CMK (cell line): ENCODE measurements around the gene RHOF.
"Not testable (repeated sequence)": the region's sequence is repeated elsewhere in the genome, so short reads cannot be mapped to it uniquely, and the experiment has no call there.

Experiments used
- DNase-seq: peaks from one replicate; pipeline ENCODE4 v3.0.0-alpha.2; 2010; ENCODE audit warnings: low read depth

Gene RHOF

DNA sequence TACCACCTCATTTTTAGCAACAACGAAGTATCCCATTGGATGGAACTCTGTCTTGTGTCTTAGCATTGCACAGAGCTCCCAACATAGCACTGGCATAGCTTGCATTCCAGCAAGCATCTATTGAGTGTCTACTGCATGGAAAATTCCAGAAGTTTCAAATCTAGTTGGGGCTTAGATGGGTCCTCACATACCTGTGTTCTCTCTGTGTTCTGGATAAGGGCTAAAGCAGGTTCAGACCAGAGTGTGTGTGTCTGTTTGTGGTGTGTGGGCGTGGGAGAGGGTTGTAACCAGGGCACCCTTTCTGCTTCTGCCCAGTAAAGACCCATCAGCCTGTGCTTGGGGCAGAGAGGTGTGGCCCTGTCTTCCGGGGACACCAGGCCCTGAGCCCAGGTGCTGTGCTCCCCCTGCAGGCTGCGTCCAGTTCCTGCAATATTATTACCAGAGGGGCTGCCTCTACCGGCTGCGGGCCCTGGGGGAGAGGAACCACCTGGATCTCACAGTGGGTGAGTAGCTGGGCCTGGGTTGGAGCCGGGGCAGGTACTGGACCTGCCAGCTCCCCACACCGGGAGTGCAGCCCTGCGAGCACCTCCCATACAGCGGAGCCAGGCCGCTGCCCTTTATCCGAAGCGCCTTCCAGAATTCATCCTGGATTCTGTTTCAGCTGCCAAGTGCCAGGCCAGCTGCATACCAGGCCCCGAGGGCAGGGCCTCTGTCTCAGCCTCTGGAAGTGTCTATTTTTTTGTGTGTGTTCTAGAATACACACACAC, 20.3 kb downstream of the RHOF start:
- no peak for DNase-seq

DNA sequence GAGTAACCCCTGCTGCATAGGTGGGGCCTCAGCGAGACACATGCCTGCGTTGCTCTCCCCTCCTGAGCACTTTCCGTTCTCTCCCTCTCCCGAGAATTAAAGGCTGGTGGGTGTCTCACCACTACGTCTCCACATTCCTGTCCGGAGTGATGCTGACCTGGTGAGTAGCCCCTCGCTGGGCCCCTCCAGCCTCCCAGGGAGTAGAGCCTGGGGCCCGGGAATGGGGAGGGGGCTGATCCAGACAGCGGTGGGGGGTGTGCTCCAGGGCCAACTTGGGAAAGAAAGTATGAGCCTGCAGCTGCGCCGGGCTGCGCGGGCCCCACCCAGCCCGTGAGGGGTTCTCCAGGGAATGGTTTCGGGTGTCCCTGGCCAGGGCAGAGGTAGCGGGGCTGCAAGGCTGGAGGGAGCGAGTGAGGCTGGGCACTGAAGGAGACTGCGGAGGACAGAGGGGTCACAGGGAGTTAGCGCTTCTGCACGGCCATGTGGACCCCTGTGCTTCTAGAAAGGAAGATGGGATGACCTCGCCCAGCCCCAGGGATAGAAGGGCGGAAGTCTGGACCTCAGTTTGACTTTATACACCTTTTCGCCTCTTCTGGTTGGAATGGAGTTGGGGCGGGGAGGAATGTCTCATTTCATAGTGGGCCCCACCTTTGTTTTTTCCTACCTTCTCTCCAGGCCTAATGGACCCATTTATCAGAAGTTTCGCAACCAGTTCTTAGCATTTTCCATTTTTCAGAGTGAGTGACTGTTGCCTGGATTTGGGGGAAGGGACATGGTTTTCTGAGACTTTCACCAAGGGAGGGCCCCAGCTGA, 22.5 kb downstream of the RHOF start:
- no peak for DNase-seq

DNA sequence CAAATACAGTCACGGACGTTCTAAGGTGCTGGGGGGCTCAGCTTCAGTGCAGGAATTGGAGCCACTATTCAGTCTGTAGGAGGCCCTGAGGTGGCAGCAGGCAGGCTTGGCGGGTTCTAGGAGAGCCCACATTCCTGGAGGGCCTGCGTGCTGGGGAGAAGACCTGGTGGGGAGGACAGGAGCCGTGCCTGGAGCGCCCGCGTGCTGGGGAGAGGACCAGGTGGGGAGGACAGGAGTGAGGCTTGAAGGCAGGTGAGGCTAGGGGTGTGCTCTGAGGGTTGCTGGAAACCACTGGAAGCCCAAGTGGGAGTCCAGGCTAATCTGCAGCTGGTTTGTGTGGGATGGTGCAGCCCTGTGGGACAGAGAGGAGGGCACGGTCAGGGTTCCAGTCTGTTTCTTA, 23.1 kb downstream of the RHOF start:
- DNase-seq, result no peak

DNA sequence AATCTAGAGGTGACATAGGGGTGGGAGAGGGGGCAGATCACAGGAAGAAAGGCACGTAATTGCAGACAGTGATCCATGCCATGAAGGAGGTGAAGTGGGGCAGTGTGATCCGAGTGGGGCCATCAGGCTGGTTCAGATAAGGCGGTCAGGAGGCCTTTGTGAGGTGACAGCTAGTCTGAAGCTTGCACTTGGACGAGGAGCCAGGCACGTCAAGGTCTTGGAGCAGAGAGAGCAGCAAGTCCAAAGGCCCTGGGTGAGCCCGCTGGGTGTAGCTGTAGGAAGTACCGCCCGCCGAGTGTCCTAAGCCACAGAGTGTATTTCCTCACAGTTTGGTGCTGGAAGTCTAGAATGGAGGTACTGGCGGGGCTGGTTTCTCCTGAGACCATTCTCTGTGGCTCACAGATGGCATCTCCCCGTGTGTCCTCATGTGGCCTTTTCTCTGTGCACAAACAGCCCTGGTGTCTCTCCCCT, 23.6 kb downstream of the RHOF start:
- no peak for DNase-seq

DNA sequence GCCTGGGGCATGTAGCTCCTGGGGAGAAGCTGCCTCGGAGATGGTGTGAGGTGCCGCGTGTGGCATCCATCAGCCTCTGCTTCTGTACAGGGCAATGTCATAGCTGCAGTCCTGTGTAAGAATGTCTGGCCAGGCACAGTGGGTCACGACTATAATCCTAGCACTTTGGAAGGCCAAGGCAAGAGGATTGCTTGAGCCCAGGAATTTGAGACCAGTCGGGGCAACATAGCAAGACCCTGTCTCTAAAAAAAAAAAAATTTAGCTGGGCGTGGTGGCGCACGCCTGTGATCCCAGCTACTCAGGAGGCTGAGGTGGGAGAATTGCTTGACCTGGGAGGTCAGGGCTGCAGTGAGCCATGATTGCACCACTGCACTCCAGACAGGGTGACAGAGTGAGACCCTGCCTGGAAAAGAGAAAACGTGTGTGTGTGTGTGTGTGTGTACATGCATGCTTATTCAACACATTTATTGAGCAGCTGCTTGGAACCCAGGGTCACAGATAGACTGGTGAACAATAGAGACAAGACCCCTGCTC, 24.1 kb downstream of the RHOF start:
- DNase-seq, result no peak

DNA sequence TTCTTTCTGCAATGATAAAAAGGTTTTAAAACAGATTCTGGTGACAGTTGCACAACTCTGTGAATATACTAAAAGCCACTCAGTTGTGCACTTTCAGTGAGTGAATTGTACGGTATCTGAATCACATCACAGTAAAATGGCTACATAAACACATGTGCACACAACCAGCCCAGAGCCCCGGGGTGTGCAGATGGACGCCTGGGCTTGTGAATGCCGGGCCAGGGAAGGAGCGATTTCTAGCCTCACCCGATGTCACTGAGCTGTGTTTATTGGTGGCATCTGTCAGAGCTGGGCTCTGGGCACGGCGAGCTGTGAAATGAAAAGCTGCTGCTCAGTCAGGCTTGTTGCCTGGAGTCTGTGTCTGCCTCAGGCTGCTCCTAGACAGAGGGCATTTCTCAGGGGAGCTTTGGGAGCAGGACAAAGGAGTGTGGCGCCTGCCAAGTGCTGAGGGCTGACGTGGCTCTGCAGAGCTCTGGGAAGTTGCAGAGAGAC, 25.9 kb downstream of the RHOF start:
- DNase-seq, result no peak

DNA sequence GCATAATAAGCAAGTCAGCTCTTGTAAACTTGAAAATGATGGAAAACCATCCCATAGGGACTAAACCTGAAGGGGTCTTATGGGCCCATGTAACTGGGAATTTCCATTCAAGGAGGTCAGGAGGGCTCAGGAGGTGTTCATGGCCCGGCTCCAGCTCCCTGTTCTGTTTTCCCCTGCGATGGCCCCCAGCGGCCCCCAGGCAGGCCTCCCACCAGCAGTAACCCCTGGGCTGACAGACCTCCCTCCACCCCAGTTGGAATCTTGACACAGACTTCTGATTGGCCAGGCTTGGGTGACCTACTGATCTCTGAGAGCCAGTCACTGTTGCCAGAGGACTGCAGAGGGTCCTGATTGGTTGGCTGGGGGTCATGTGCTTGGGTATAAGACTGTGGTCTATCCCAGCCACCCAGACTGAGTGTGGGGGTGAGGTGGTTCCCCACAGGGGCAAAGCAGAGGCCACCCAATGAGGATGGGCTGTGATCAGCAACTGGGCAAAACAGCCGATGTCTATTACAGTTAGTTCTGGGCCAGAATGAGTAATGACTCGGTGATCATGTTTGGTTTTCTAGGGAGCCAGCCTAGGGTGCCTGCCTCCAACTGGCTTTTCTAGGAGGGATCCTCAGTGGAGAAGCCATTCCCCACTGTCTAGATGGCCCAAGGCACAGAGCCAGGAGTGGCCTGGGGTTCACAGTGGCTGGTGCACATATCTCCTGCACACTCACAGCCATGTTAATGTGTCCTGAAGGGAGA, 27.0 kb downstream of the RHOF start:
- no peak for DNase-seq

DNA sequence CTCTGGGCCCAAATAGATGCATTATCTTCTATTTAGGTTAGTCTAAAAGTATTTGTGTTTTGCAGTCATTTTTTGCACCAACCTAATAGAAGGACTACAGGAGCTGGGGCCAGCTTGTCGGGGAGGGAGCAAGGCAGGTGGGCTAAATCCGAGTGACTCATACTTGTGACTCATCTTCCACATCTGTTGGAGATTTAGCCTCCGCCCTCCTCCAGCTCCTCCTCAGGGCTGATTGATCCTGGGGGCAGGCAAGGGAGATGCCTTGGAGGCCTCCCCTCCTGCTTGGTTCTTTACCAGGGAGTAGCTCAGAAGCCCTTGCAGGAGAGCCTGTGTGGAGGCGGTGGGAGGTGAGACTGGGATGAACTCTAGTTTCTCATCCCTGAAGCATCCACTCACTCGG, 27.9 kb downstream of the RHOF start:
- no peak for DNase-seq

DNA sequence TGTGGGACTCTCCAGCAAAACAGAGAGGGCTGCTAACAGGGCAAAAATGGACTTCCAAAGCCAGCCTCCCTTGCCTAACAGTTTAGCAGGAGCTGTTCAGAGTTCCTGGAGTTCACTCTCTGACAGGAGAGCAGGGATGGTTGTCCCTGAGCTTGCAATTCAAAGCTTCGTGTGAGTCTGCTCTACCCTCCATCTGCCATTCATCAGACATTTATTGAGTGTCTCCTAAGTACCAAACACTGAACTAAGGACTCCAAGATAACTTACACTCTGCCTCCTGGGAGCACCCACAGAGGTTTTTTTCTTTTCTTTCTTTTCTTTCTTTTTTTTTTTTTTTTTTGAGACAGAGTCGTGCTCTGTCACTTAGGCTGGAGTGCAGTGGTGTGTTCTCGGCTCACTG, 28.7 kb downstream of the RHOF start:
- no peak for DNase-seq

DNA sequence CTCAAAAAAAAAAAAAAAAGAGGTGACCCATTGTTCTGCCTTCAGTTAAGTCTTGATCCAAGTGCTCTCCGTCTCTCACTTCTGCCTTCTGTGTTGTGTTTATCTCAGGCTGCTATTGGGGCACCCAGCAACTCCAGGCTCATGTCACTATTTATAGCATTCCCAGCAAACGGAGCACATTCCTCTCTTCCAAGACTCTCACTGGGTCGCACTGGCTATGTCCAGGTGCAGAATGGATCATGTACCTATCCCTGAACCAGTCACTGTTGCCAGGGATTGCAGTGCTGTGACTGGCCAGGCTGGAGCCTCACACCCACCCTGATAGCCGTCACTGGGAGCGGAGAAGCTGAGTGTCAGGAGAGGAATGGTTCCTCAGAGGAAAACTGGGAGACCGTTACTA, 31.2 kb downstream of the RHOF start:
- DNase-seq, result no peak

DNA sequence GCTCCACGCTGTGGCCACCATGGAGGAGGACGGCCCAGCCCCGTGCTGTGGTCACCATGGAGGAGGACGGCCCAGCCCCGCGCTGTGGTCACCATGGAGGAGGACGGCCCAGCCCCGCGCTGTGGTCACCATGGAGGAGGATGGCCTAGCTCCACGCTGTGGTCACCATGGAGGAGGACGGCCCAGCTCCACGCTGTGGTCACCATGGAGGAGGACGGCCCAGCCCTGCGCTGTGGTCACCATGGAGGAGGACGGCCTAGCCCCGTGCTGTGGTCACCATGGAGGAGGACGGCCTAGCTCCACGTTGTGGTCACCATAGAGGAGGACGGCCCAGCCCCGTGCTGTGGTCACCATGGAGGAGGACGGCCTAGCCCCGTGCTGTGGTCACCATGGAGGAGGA, 35.0 kb downstream of the RHOF start:
- DNase-seq, result not testable (repeated sequence)

DNA sequence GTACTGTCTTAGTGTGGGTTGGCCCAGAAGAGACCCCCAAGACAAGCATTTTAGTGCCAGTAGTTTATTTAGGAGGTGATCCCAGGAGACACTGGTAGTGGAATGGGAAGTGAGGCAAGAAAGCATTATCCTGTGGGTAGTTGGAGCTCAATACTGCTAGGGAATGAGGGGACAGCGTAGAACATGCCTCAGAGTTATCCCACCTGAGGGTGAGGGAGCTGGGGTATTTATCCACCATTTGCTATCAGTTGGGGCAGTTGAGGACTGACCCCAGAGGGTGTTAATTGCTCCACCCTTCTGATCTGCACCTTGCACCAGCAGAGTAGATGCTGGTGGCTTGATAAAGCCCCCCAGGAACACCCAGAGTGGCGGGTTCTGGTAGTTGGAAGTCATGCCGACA, 37.9 kb downstream of the RHOF start:
- no peak for DNase-seq

DNA sequence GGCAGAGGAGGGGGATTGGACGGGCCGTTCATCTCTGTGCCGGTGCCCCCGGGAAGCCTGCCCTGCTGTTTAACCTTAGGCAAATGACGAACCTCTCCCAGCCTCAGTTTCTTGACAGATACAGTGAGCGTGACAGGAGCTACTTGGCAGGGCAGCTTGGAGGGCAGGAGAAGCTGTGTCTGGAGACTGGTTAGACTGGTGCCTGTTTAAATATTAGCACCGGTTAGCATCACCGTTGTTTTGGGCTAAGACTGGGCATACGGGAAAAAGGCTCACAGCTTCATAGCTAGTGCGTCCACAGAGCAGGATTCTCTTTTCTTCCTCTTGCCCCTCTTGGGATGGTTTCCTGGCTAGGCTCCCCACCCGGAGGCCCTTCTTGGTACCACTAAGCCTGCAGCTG, 38.7 kb downstream of the RHOF start:
- DNase-seq, result no peak

DNA sequence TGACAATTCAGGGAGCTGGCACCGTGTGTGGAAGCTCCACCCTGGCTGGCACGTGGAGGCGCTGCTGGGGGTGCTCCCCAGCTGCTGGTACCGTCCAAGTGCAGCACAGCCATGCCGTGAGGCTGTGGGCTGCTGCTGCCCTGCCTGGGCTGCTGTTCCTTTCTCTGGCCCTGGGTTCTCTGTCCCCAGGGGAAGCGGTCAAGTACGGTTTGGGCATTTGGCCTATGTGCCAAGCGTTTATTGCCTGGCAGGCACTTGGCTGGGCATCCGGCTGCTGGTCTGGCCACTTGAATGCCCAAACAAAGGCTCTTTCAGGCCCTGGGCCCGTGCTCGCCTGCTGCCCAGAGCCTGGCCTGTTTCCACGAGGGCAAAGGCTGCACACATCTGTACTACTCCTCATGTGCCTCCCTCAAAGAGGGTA, 39.6 kb downstream of the RHOF start:
- DNase-seq, result no peak

DNA sequence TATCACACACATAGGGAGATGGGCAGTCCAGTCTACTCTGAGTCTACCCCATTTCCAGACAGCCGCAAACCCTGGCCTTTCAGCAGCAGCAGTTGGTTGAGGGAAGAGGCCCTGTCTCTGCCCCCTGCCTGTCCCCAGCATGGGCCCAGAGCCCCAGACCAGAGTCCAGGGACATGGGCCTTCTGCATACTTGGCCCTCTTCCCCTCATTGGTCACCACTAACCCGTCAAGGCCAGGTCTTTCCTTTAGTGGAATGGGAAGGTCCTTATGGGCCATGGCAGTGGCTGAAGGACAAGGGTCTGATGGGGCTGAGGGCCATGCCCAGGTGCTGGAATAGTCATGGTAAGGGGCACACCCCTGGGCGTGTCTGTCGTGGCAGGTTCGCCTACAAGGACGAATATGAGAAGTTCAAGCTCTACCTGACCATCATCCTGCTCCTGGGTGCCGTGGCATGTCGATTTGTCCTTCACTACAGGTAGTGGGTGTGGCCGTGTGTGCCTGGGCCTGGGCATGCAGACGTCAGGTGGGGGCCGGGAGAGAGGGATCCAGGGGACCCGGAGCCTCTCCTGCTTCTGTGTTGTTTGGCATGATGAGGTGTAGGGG, 41.6 kb downstream of the RHOF start:
- DNase-seq, result no peak

DNA sequence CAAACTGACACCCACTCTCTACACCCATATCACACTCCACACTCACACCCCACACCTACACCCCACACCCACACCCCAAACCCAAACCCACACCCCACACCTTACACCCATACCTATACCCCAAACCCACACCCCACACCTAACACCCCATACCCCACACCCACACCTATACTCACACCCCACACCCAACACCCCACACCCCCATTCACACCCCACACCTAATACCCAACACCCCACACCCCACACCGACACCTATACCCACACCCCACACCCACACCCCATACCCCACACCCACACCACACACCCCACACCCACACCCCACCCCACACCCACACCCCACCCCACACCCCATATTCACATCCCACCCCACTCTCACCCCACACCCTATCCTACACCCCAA, 42.5 kb downstream of the RHOF start:
- no peak for DNase-seq

DNA sequence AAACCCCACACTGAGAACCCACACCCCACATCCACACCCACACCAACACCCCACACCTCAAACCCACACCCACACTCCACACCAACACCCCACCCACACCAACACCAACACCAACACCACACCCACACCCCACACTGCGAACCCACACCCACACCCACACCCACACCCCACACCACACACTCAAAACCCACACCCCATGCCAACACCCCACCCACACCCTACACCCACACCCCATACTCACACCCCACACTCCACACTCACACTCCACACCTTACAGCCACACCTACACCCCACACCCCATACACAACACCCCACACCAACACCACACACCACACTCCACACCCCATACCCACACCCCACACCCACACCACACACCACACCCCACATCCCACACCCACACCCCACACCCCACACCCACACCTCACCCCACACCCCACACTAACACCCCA, 43.0 kb downstream of the RHOF start:
- no peak for DNase-seq

DNA sequence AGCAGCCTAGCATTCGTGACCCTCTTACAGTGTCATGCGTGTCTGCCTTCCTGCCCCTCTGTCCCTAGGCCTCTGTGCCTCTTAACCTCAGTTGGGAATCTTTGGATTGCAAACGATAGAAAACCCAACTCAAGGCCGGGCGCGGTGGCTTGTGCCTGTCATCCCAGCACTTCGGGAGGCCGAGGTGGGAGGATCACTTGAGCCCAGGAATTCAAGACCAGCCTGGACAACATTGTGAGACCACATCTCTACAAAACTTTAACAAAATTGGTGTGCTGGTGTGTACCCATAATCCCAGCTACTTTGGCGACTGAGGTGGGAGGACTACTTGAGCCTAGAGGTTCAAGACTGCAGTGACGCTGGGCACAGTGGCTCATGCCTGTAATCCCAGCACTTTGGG, 44.2 kb downstream of the RHOF start:
- DNase-seq, result no peak

DNA sequence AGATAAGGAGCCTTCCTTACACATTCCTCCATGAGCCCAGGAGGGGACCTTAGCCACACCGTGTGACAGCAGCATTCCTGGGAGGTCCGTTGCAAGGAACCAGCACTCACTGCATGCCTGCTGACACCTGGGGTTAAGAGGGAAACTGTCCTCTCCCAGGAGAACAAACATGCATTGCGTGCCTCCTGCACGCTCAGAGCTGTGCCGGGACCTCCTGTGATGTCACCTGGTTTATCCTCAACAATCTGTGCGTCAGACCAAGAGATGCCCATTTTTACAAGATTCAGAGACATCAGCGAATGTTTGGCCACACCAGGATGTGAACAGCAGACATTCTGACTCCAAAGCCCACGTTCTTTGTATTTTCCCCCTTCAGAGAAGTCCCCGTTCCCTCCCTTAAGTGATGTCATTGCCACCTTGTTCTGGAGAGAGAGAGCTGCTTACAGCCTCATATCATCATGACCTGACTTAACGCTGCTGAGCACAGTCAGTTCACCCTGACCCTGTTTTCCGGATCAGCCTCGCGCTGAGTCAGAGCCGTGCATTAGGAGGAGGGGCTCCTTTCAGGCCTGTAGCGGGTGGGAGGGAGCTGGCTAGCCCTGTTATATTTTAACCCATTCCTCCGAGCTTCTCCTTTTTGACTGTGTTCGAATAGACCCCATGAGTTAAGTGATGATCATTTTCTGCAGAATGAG, 44.8 kb downstream of the RHOF start:
- DNase-seq, result no peak

DNA sequence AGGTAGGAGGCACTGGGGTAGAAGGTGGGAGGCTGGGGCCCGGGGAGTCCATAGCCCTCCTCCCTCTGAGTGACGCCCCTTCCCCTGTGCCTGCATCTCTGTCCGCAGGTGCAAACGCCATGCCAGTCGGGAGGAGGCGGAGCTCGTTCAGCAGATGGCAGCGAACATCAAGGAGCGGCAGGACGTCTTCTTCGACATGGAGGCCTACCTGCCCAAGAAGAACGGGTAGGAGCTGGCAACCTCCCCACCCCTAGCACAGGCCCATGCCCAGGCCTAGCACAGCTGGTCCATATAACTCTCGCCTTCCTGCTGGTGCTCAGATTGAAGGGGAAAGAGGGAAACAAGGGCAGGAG, 45.3 kb downstream of the RHOF start:
- no peak for DNase-seq

DNA sequence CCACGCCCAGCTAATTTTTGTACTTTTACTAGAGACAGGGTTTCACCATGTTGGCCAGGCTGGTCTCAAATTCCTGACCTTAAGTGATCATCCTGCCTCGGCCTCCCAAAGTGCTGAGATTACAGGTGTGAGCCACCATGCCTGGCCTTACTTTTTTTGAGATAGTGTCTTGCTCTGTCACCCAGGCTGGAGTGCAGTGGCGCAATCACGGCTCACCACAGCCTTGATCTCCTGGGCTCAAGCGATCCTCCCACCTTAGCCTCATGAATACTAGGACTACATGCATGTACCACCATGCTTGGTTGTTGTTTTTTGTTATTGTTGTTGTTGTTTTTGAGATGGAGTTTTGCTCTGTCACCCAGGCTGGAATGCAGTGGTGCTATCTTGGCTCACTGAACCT, 47.9 kb downstream of the RHOF start:
- not testable (repeated sequence) for DNase-seq
